HCT116 (cell line): ENCODE measurements around the gene SUGP2. TPM values are rescaled to one million over a fixed set of nuclear protein-coding genes. Genes with fewer than 3 reads are reported as not detected.

Experiments
- ATAC-seq: fragments of 200-7000 bp; cut with Tn5 transposase; 2 replicates; pipeline ENCODE4 v1.9.1; 2020; ENCODE audit warnings: mild to moderate bottlenecking, moderate library complexity
- BruUV-seq: library from RNA; stranded (reverse); fragments of 400-500 nt; replicated peaks from 2 replicates; lab custom pipeline; 2021; lab: Mats Ljungman, UMichigan
- CTCF ChIA-PET: fragments of 300-600 bp; sonication (Branson Sonifier 250); formaldehyde crosslinking; loops from one replicate; lab custom pipeline; 2021; ENCODE audit warnings: antibody characterized with exemption; lab: Charles Lee
- POLR2A ChIA-PET: fragments of 300-600, 350-600 bp; sonication (Branson Sonifier 250); formaldehyde crosslinking; loops from one replicate; lab custom pipeline; 2021; ENCODE audit warnings: antibody characterized with exemption; lab: Charles Lee
- RAD21 ChIA-PET, 2 experiments: fragments of 300-600 bp; sonication (Branson Sonifier 250); formaldehyde crosslinking; loops; one replicate each; lab custom pipeline; 2023; ENCODE audit warnings: low total read pairs in 2 of 2; ENCODE audit not compliant: uncharacterized antibody in 2 of 2, unreplicated experiment in 2 of 2, low non-redundant PET in 1 of 2; lab: Charles Lee
- DNase-seq: peaks from one replicate; pipeline ENCODE4 v3.0.0-alpha.2; 2010; ENCODE audit warnings: low read depth, low spot score
- H2AFZ ChIP-seq: fragments of 200-600 bp; shearing (Covaris generic), sonication (generic); 2 replicates; pipeline ENCODE4 v1.6.1; 2017; ENCODE audit warnings: low read depth, mixed run types, mixed read lengths, antibody characterized with exemption, low read length; ENCODE audit not compliant: poor library complexity, severe bottlenecking
- H3K27ac ChIP-seq: 2 replicates; pipeline ENCODE4 v1.5.1; 2012; ENCODE audit warnings: low read depth, low read length
- H3K27me3 ChIP-seq: fragments of 200-600 bp; sonication (generic); 2 replicates; pipeline ENCODE4 v1.6.1; 2016; ENCODE audit warnings: mixed run types, low read length, mixed read lengths; ENCODE audit not compliant: insufficient read depth
- H3K36me3 ChIP-seq, 2 experiments: fragments of 200-500 bp in 1 of 2; fragments of 200-600 bp in 1 of 2; sonication (Bioruptor generic) in 1 of 2; sonication (generic) in 1 of 2; 2 replicates each; pipeline versions ENCODE4 v1.5.1 to v1.6.1; 2014 to 2016; ENCODE audit warnings: low read length in 2 of 2, inconsistent platforms in 1 of 2, mixed read lengths in 1 of 2, mixed run types in 1 of 2; ENCODE audit not compliant: insufficient read depth in 2 of 2, control insufficient read depth in 1 of 2
- H3K4me1 ChIP-seq, 2 experiments: fragments of 200-600 bp in 1 of 2; sonication (generic) in 1 of 2; 2 replicates each; pipeline versions ENCODE4 v1.5.1 to v1.6.1; 2012 to 2017; ENCODE audit warnings: low read length in 2 of 2, inconsistent platforms in 1 of 2, mild to moderate bottlenecking in 1 of 2, mixed read lengths in 1 of 2, mixed run types in 1 of 2, moderate library complexity in 1 of 2; ENCODE audit not compliant: insufficient read depth in 2 of 2, control insufficient read depth in 1 of 2
- H3K4me2 ChIP-seq: fragments of 200-600 bp; sonication (generic); 2 replicates; pipeline ENCODE4 v1.6.1; 2017; ENCODE audit warnings: mixed run types, low read length, mixed read lengths
- H3K4me3 ChIP-seq, 2 experiments: fragments of 200-600 bp in 1 of 2; sonication (generic) in 1 of 2; replicated peaks in 1 of 2; 2 replicates each; pipeline ENCODE4 v1.5.1; 2011 to 2016; ENCODE audit warnings: low read length in 2 of 2, control low read depth in 1 of 2, low read depth in 1 of 2, mild to moderate bottlenecking in 1 of 2, mixed read lengths in 1 of 2, mixed run types in 1 of 2
- H3K79me2 ChIP-seq: fragments of 200-600 bp; sonication (generic); 2 replicates; pipeline ENCODE4 v1.6.1; 2017; ENCODE audit warnings: mild to moderate bottlenecking, mixed run types, low read length, moderate library complexity, mixed read lengths; ENCODE audit not compliant: insufficient read depth
- H3K9ac ChIP-seq: fragments of 200-600 bp; sonication (generic); 2 replicates; pipeline ENCODE4 v1.6.1; 2016; ENCODE audit warnings: low read length, mixed read lengths
- H3K9me2 ChIP-seq: fragments of 200-600 bp; sonication (generic), shearing (Covaris generic); 2 replicates; pipeline ENCODE4 v1.6.1; 2017; ENCODE audit warnings: mixed run types, mild to moderate bottlenecking, moderate library complexity; ENCODE audit not compliant: insufficient read depth
- H3K9me3 ChIP-seq, 2 experiments: fragments of 200-500 bp in 1 of 2; fragments of 200-600 bp in 1 of 2; sonication (Bioruptor generic) in 1 of 2; sonication (generic) in 1 of 2; 2 replicates each; pipeline ENCODE4 v1.6.1; 2014 to 2017; ENCODE audit warnings: low read length in 2 of 2, mixed read lengths in 2 of 2, inconsistent platforms in 1 of 2, low read depth in 1 of 2, mild to moderate bottlenecking in 1 of 2, mixed run types in 1 of 2, moderate library complexity in 1 of 2; ENCODE audit not compliant: control insufficient read depth in 1 of 2, insufficient read depth in 1 of 2
- H4K20me1 ChIP-seq: fragments of 200-600 bp; sonication (generic), shearing (Covaris generic); 2 replicates; pipeline ENCODE4 v1.6.1; 2017; ENCODE audit warnings: mixed run types, mild to moderate bottlenecking, moderate library complexity; ENCODE audit not compliant: insufficient read depth
- CEBPB ChIP-seq: IDR thresholded peaks from 2 replicates; pipeline ENCODE4 v1.6.1; 2012; ENCODE audit warnings: low read depth
- EGR1 ChIP-seq: IDR thresholded peaks from 2 replicates; pipeline ENCODE4 v1.6.1; 2012; ENCODE audit warnings: low read depth
- ELF1 ChIP-seq: IDR thresholded peaks from 2 replicates; pipeline ENCODE4 v1.6.1; 2012; ENCODE audit warnings: low read depth, borderline replicate concordance
- EZH2 ChIP-seq: fragments of 200-600 bp; sonication (generic); IDR thresholded peaks from 2 replicates; pipeline ENCODE4 v1.6.1; 2017; ENCODE audit warnings: antibody characterized with exemption, mixed run types
- EZH2phosphoT487 ChIP-seq: fragments of 200-600 bp; IDR thresholded peaks from 2 replicates; pipeline ENCODE4 v1.6.1; 2018; ENCODE audit warnings: antibody characterized with exemption, borderline replicate concordance
- FOSL1 ChIP-seq: IDR thresholded peaks from 2 replicates; pipeline ENCODE4 v1.6.1; 2012; ENCODE audit warnings: low read depth
- JUND ChIP-seq: IDR thresholded peaks from 2 replicates; pipeline ENCODE4 v1.6.1; 2012
- POLR2AphosphoS5 ChIP-seq: IDR thresholded peaks from 2 replicates; pipeline ENCODE4 v1.6.1; 2011; ENCODE audit warnings: mild to moderate bottlenecking, low read depth, low read length, moderate library complexity
- RAD21 ChIP-seq: IDR thresholded peaks from 2 replicates; pipeline ENCODE4 v1.6.1; 2012; ENCODE audit warnings: low read depth, mild to moderate bottlenecking
- ZFX ChIP-seq: fragments of 450-650 bp; IDR thresholded peaks from 2 replicates; pipeline ENCODE4 v1.6.1; 2017
- intact Hi-C: fragments of 100-400 bp; cut with micrococcal nuclease; formaldehyde crosslinking; loops from 2 replicates; pipeline ENCODE4 v1.10.0; 2022
- total RNA-seq: library from RNA; stranded (reverse); gene quantifications from one replicate; pipeline ENCODE4 v1.2.1, GENCODE V29; 2021; ENCODE audit not compliant: unreplicated experiment
- TF ChIP-seq, protein P1 (sequence below), 3 experiments: fragments of 200-600 bp in 1 of 3; sonication (generic) in 1 of 3; IDR thresholded peaks in 2 of 3; conservative IDR thresholded peaks in 1 of 3; 2 replicates each; pipeline ENCODE4 v1.5.1; 2012 to 2017; ENCODE audit warnings: low read depth in 2 of 3, low read length in 2 of 3, antibody characterized with exemption in 1 of 3, borderline replicate concordance in 1 of 3, control low read depth in 1 of 3, mild to moderate bottlenecking in 1 of 3, mixed read lengths in 1 of 3, mixed run types in 1 of 3, moderate library complexity in 1 of 3; ENCODE audit not compliant: insufficient read depth in 1 of 3
- TF ChIP-seq, protein P2 (sequence below): IDR thresholded peaks from 2 replicates; pipeline ENCODE4 v1.6.1; 2012
- TF ChIP-seq, protein P3 (sequence below): IDR thresholded peaks from 2 replicates; pipeline ENCODE4 v1.6.1; 2011; ENCODE audit warnings: mild to moderate bottlenecking, low read length, moderate library complexity; ENCODE audit not compliant: insufficient replicate concordance; ENCODE audit errors: extremely low read depth

SUGP2 gene
- total RNA-seq, 1 experiment from 2014 or later, result 82.4 TPM

DNA sequence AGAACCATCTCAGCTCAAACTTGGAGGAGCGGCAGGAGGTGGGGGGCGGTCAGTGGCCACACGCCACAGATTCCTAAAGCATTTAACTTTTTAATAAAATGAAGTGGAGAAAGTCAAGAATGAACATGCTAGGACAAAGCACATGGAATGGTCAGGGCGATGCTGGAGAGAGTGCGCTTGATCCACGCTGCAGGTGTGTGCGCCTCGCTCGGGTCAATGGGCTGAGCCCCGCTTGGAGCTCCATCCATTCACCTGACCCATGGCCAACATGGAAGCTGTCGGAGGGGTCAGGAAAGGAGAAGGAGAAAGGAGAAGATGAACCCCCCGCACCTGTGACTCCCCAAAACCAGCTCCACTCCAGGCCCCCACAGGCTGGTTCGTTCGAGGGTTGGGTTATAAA lies 41.8 kb downstream of the SUGP2 start:
- Histone ChIP-seq H3K4me3 (no peak overlapping the region), H3K4me2 (no peak overlapping the region), H2AFZ (no peak overlapping the region), H3K9ac (no peak overlapping the region), H4K20me1 (no peaks in the 10 kb centered on the region), H3K9me3 (no peaks in the 10 kb centered on the region), H3K27me3 (no peaks in the 10 kb centered on the region), H3K36me3 (peaks cover 29 to 38% of the 10 kb centered on the region in 2 experiments), H3K79me2 (no peaks in the 10 kb centered on the region), H3K27ac (no peak overlapping the region), H3K9me2 (no peaks in the 10 kb centered on the region), H3K4me1 (peaks cover 0 to 6% of the 10 kb centered on the region in 2 experiments; a peak in 1 of 4 replicates)
- intact Hi-C loops, result no loop called here
- DNase-seq, result no peak
- no peak for ATAC-seq
- CTCF ChIA-PET, result no interaction called here
- RAD21 ChIA-PET, result no interaction called here
- POLR2A ChIA-PET, result no interaction called here
- BruUV-seq, result no TSS peak
- no peak for TF ChIP-seq EZH2
- no peak for TF ChIP-seq EGR1
- TF ChIP-seq FOSL1, result no peak
- TF ChIP-seq ELF1, result no peak
- no peak for TF ChIP-seq RAD21
- TF ChIP-seq, protein P1, sequence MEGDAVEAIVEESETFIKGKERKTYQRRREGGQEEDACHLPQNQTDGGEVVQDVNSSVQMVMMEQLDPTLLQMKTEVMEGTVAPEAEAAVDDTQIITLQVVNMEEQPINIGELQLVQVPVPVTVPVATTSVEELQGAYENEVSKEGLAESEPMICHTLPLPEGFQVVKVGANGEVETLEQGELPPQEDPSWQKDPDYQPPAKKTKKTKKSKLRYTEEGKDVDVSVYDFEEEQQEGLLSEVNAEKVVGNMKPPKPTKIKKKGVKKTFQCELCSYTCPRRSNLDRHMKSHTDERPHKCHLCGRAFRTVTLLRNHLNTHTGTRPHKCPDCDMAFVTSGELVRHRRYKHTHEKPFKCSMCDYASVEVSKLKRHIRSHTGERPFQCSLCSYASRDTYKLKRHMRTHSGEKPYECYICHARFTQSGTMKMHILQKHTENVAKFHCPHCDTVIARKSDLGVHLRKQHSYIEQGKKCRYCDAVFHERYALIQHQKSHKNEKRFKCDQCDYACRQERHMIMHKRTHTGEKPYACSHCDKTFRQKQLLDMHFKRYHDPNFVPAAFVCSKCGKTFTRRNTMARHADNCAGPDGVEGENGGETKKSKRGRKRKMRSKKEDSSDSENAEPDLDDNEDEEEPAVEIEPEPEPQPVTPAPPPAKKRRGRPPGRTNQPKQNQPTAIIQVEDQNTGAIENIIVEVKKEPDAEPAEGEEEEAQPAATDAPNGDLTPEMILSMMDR (IDR thresholded peaks at IDR 0.05 in 2 of 3, conservative IDR thresholded peaks at IDR 0.05 in 1 of 3; ENCODE audit: borderline replicate concordance in 1 of 3, insufficient read depth in 1 of 3, low read depth in 2 of 3, low read length in 2 of 3), result no peak
- TF ChIP-seq CEBPB, result no peak
- TF ChIP-seq JUND, result no peak
- no peak for TF ChIP-seq POLR2AphosphoS5
- no peak for TF ChIP-seq ZFX
- TF ChIP-seq, protein P2, sequence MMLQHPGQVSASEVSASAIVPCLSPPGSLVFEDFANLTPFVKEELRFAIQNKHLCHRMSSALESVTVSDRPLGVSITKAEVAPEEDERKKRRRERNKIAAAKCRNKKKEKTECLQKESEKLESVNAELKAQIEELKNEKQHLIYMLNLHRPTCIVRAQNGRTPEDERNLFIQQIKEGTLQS, result no peak
- TF ChIP-seq EZH2phosphoT487, result no peak
- TF ChIP-seq, protein P3, sequence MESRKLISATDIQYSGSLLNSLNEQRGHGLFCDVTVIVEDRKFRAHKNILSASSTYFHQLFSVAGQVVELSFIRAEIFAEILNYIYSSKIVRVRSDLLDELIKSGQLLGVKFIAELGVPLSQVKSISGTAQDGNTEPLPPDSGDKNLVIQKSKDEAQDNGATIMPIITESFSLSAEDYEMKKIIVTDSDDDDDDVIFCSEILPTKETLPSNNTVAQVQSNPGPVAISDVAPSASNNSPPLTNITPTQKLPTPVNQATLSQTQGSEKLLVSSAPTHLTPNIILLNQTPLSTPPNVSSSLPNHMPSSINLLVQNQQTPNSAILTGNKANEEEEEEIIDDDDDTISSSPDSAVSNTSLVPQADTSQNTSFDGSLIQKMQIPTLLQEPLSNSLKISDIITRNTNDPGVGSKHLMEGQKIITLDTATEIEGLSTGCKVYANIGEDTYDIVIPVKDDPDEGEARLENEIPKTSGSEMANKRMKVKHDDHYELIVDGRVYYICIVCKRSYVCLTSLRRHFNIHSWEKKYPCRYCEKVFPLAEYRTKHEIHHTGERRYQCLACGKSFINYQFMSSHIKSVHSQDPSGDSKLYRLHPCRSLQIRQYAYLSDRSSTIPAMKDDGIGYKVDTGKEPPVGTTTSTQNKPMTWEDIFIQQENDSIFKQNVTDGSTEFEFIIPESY, result no peak
- TF ChIP-seq, all 23 proteins: peak for 0
